ENCODE measurements around the gene SND1.

GRCh38 chr7:128132426-128133069, 480.6 kb downstream of the SND1 start:
- TF ChIP-seq, protein P1, sequence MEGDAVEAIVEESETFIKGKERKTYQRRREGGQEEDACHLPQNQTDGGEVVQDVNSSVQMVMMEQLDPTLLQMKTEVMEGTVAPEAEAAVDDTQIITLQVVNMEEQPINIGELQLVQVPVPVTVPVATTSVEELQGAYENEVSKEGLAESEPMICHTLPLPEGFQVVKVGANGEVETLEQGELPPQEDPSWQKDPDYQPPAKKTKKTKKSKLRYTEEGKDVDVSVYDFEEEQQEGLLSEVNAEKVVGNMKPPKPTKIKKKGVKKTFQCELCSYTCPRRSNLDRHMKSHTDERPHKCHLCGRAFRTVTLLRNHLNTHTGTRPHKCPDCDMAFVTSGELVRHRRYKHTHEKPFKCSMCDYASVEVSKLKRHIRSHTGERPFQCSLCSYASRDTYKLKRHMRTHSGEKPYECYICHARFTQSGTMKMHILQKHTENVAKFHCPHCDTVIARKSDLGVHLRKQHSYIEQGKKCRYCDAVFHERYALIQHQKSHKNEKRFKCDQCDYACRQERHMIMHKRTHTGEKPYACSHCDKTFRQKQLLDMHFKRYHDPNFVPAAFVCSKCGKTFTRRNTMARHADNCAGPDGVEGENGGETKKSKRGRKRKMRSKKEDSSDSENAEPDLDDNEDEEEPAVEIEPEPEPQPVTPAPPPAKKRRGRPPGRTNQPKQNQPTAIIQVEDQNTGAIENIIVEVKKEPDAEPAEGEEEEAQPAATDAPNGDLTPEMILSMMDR (IDR thresholded peaks at IDR 0.05), result no peak
- TF ChIP-seq POLR2A (IDR thresholded peaks at IDR 0.05) (no peak), POLR2AphosphoS5 (IDR thresholded peaks at IDR 0.05; ENCODE audit: insufficient read depth in 1 of 2, low read depth in 1 of 2) (no peak)

All from vagina (tissue), 2 donors.